Lower leg skin (tissue), 3 donors: Measurements from ENCODE around the gene SMU1.

Source experiments
- CTCF ChIP-seq, 3 donors: fragments of 450-650 bp; IDR thresholded peaks; one replicate each; pipeline ENCODE4 v1.5.1; 2016; ENCODE audit warnings: antibody characterized with exemption in 3 of 3, mild to moderate bottlenecking in 3 of 3, moderate library complexity in 2 of 3
- POLR2A ChIP-seq, 2 donors: fragments of 450-650 bp; IDR thresholded peaks; one replicate each; pipeline ENCODE4 v1.6.1; 2016 to 2017; ENCODE audit warnings: antibody characterized with exemption in 2 of 2, mild to moderate bottlenecking in 1 of 2, moderate library complexity in 1 of 2

DNA sequence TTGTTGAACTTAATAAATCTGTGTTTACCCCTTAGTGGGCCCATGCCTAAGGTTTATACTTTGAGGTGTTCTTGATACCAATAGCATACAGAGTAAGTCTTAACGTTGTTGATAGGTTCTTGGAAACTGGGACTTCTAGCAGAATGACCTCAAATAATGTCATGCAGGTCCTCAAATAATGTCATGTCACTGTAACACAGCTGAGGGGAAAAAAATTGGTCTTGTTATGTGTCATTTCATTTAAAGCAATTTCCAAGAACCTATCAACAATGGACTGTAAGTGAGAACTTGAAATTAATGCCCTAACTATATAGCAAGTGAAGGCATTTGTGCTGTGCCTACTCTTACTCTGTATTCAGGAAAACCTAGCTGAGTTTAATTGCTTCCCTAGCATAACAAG lies 44.2 kb downstream of the SMU1 start:
- TF ChIP-seq POLR2A (IDR thresholded peaks at IDR 0.05) (no peak), CTCF (IDR thresholded peaks at IDR 0.05) (no peak)
